IPS-18c (cell line): Measurements from ENCODE around the gene WDSUB1.

Source experiments
- H3K4me3 ChIP-seq: 2 replicates; pipeline ENCODE4 v1.7.0; 2013; ENCODE audit warnings: low read depth, mild to moderate bottlenecking, low read length, moderate library complexity; ENCODE audit not compliant: insufficient read depth
- H3K9me3 ChIP-seq: one replicate; pipeline ENCODE4 v1.6.1; 2013; ENCODE audit warnings: mild to moderate bottlenecking, low read length, moderate library complexity; ENCODE audit not compliant: control insufficient read depth, insufficient read depth

Gene WDSUB1

DNA sequence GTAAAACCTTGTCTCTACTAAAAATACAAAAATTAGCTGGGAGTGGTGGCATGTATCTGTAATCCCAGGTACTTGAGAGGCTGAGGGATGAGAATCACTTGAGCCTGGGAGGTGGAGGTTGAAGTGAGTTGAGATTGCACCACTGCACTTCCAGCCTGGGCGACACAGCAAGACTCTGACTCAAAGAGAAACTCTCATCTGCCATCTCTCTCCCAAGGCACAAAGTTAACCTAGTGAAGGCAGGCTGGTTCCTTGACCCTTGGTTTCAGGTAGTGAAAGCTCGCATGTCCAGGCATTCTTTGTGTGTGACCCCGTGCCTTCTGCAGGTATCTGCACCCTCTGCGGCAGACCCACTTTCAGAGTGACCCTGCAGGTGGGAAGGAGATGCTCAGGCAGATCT, 100.0 kb downstream of the WDSUB1 start:
- H3K9me3 ChIP-seq = no peaks in the 10 kb centered on the region
- no peak overlapping the region for H3K4me3 ChIP-seq
